HEK293 (cell line): ENCODE results near the gene FIGLA.

Source experiments
- BCL11A ChIP-seq: fragments of 450-650 bp; formaldehyde crosslinking; IDR thresholded peaks from 2 replicates; pipeline ENCODE4 v1.5.1; 2016; ENCODE audit warnings: low read depth, missing biosample characterization, missing genetic modification characterization
- CTCF ChIP-seq: fragments of 450-650 bp; formaldehyde crosslinking; IDR thresholded peaks from 2 replicates; pipeline ENCODE4 v1.5.1; 2016; ENCODE audit warnings: missing biosample characterization, missing genetic modification characterization
- FEZF1 ChIP-seq: fragments of 450-650 bp; formaldehyde crosslinking; IDR thresholded peaks from 2 replicates; pipeline ENCODE4 v1.5.1; 2016; ENCODE audit warnings: missing biosample characterization, missing genetic modification characterization
- HOXA7 ChIP-seq: sonication (generic); formaldehyde crosslinking; IDR thresholded peaks from 2 replicates; pipeline ENCODE4 v1.8.1; 2022; ENCODE audit warnings: missing genetic modification reagents, borderline replicate concordance
- PRDM10 ChIP-seq: fragments of 450-650 bp; formaldehyde crosslinking; IDR thresholded peaks from 2 replicates; pipeline ENCODE4 v1.5.1; 2016; ENCODE audit warnings: missing biosample characterization, missing genetic modification characterization
- ZBTB26 ChIP-seq: fragments of 450-650 bp; formaldehyde crosslinking; optimal IDR thresholded peaks from 2 replicates; pipeline ENCODE3; 2016; ENCODE audit warnings: missing biosample characterization, mild to moderate bottlenecking, missing genetic modification characterization
- ZBTB44 ChIP-seq: fragments of 450-650 bp; IDR thresholded peaks from 2 replicates; pipeline ENCODE4 v1.5.1; 2018; ENCODE audit warnings: missing biosample characterization, mild to moderate bottlenecking, missing genetic modification characterization
- ZNF174 ChIP-seq: fragments of 450-650 bp; formaldehyde crosslinking; IDR thresholded peaks from 2 replicates; pipeline ENCODE4 v1.5.0; 2017; ENCODE audit warnings: missing biosample characterization, mild to moderate bottlenecking, missing genetic modification characterization
- ZNF175 ChIP-seq: fragments of 450-650 bp; formaldehyde crosslinking; IDR thresholded peaks from 2 replicates; pipeline ENCODE4 v1.5.1; 2016; ENCODE audit warnings: missing biosample characterization, missing genetic modification characterization
- ZNF335 ChIP-seq: fragments of 450-650 bp; formaldehyde crosslinking; conservative IDR thresholded peaks from 2 replicates; pipeline ENCODE4 v1.5.1; 2016; ENCODE audit warnings: missing biosample characterization, missing genetic modification characterization
- ZNF416 ChIP-seq: fragments of 450-650 bp; formaldehyde crosslinking; IDR thresholded peaks from 2 replicates; pipeline ENCODE4 v1.5.1; 2016; ENCODE audit warnings: missing biosample characterization, missing genetic modification characterization
- ZNF571 ChIP-seq: fragments of 450-650 bp; formaldehyde crosslinking; IDR thresholded peaks from 2 replicates; pipeline ENCODE4 v1.5.0; 2017; ENCODE audit warnings: missing biosample characterization, missing genetic modification characterization
- ZNF776 ChIP-seq: fragments of 450-650 bp; formaldehyde crosslinking; IDR thresholded peaks from 2 replicates; pipeline ENCODE4 v1.5.0; 2017; ENCODE audit warnings: missing biosample characterization, missing genetic modification characterization, borderline replicate concordance
- ZNF830 ChIP-seq: fragments of 450-650 bp; IDR thresholded peaks from 2 replicates; pipeline ENCODE4 v1.5.0; 2018; ENCODE audit warnings: missing biosample characterization, missing genetic modification characterization, low read depth, mild to moderate bottlenecking, moderate library complexity

GRCh38 chr2:70820499-70820898, 30.1 kb upstream of the FIGLA start, which contains the start of gene CLEC4F:
- TF ChIP-seq ZNF174 (tag by site-specific recombination) (no peak), CTCF (tag by site-specific recombination) (no peak), ZNF335 (tag by site-specific recombination) (no peak), ZNF175 (tag by site-specific recombination) (no peak), FEZF1 (tag by site-specific recombination) (no peak), ZNF776 (no peak), HOXA7 (CRISPR knock-in tag) (no peak), ZBTB44 (tag by site-specific recombination) (no peak), ZNF830 (no peak), ZNF416 (tag by site-specific recombination) (no peak), PRDM10 (no peak), ZNF571 (tag by site-specific recombination) (no peak), BCL11A (tag by site-specific recombination) (no peak), ZBTB26 (tag by site-specific recombination) (no peak)
